ENCODE results near the gene TUBB2B.

DNA sequence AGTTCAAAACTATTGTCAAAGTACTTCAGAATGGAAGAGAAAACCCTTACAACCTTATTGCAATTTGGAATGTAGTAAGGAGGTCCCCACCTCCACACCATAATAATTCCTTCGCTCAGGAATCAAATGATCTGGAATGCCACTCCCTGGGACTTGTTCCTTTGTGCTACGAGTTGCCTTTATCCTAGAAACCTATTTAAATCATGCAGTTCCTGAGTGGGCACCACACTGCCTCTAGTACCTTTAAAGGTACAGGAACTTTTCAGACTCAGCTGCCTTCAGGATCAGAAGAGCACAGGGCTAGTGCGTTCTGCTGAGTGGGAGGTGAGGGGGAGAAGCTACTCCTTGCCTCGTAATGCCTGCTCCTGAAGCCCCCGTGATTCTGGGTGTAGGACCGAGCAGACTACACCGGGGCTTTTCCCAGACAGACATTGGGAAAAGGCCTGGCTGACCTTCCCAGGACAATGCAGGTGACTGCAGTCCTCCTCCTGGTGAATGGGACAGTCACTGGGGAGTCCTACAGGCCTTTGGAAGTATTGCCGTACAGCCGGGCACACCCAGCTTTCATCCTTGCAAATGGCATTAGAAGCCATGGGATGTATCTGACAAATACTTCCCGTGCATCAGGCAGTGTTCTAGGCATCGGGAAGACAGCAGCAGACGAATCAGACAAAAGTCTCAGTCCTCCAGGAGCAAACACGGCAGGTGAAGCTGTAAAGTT is 11.8 kb upstream of the TUBB2B start:
- TF ChIP-seq, protein P1, sequence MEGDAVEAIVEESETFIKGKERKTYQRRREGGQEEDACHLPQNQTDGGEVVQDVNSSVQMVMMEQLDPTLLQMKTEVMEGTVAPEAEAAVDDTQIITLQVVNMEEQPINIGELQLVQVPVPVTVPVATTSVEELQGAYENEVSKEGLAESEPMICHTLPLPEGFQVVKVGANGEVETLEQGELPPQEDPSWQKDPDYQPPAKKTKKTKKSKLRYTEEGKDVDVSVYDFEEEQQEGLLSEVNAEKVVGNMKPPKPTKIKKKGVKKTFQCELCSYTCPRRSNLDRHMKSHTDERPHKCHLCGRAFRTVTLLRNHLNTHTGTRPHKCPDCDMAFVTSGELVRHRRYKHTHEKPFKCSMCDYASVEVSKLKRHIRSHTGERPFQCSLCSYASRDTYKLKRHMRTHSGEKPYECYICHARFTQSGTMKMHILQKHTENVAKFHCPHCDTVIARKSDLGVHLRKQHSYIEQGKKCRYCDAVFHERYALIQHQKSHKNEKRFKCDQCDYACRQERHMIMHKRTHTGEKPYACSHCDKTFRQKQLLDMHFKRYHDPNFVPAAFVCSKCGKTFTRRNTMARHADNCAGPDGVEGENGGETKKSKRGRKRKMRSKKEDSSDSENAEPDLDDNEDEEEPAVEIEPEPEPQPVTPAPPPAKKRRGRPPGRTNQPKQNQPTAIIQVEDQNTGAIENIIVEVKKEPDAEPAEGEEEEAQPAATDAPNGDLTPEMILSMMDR (IDR thresholded peaks at IDR 0.05; ENCODE audit: poor library complexity, severe bottlenecking): no peak
- TF ChIP-seq EZH2 (IDR thresholded peaks at IDR 0.05; ENCODE audit: borderline replicate concordance, insufficient read depth, low read length, poor library complexity, severe bottlenecking): no peak
- TF ChIP-seq, protein P2, sequence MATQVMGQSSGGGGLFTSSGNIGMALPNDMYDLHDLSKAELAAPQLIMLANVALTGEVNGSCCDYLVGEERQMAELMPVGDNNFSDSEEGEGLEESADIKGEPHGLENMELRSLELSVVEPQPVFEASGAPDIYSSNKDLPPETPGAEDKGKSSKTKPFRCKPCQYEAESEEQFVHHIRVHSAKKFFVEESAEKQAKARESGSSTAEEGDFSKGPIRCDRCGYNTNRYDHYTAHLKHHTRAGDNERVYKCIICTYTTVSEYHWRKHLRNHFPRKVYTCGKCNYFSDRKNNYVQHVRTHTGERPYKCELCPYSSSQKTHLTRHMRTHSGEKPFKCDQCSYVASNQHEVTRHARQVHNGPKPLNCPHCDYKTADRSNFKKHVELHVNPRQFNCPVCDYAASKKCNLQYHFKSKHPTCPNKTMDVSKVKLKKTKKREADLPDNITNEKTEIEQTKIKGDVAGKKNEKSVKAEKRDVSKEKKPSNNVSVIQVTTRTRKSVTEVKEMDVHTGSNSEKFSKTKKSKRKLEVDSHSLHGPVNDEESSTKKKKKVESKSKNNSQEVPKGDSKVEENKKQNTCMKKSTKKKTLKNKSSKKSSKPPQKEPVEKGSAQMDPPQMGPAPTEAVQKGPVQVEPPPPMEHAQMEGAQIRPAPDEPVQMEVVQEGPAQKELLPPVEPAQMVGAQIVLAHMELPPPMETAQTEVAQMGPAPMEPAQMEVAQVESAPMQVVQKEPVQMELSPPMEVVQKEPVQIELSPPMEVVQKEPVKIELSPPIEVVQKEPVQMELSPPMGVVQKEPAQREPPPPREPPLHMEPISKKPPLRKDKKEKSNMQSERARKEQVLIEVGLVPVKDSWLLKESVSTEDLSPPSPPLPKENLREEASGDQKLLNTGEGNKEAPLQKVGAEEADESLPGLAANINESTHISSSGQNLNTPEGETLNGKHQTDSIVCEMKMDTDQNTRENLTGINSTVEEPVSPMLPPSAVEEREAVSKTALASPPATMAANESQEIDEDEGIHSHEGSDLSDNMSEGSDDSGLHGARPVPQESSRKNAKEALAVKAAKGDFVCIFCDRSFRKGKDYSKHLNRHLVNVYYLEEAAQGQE (IDR thresholded peaks at IDR 0.05; ENCODE audit: borderline replicate concordance): no peak
- TF ChIP-seq POLR2AphosphoS5 (IDR thresholded peaks at IDR 0.05): no peak
- TF ChIP-seq TAF1 (IDR thresholded peaks at IDR 0.05; ENCODE audit: low read depth): no peak
- TF ChIP-seq EP300 (conservative IDR thresholded peaks at IDR 0.05; ENCODE audit: poor library complexity, severe bottlenecking): no peak
